ENCODE results near the gene CALCB.

The CALCB gene

GRCh38 chr11:15118431-15118830 lies 45.0 kb downstream of the CALCB start:
- DNase-seq (ENCODE audit: low spot score), result no peak

GRCh38 chr11:15119352-15119751 lies 46.0 kb downstream of the CALCB start:
- DNase-seq (ENCODE audit: low spot score), result no peak

GRCh38 chr11:15119826-15120225 lies 46.4 kb downstream of the CALCB start:
- no peak for DNase-seq (ENCODE audit: low spot score)

GRCh38 chr11:15123849-15124248 lies 50.5 kb downstream of the CALCB start:
- peak; percentile 79 for DNase-seq (ENCODE audit: low spot score)

- DNase-seq (ENCODE audit: low spot score), result no peak
Observed at GRCh38 chr11:15124528-15124927, 51.1 kb downstream of the CALCB start.

GRCh38 chr11:15127341-15127740 lies 53.9 kb downstream of the CALCB start:
- peak; percentile 60 for DNase-seq (ENCODE audit: low spot score)

Measured in AG20443 (cell line).